ENCODE measurements around the gene TCF4.

Gene TCF4

DNA sequence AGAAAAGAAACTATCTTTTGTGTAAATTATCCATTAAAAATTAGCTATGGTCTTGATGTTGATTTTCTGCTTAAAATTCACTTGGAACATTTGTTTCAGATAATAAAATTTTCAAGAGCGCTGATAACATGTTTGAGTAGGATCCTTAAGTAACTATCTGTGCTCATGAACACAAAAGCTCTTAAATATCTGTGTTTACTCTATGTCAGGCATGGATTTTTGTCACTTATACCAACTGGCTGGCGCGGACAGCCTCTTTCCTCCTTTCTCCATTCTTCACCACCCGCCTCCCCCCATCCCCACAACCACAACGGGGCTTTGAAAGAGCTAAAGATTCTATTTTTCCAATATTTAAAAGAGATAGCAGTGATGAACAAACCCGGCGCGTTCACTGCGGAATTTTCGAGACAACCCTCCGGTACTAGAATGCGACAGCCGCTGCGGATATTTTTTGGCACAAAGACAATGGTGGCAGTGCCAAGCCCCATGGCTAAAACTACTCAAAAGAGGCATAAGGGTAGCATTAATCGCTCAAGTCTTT, 181.5 kb downstream of the TCF4 start:
- Histone ChIP-seq H3K27ac (ENCODE audit: low read depth, low read length) (no peak overlapping the region), H3K9ac (ENCODE audit: low read depth, low read length) (no peak overlapping the region), H3K36me3 (ENCODE audit: control insufficient read depth, insufficient read depth, low read length) (no peaks in the 10 kb centered on the region), H3K27me3 (ENCODE audit: control insufficient read depth, insufficient read depth, low read length) (no peaks in the 10 kb centered on the region), H3K4me3 (ENCODE audit: low read depth, low read length) (no peak overlapping the region), H3K4me1 (ENCODE audit: control insufficient read depth, insufficient read depth, low read length) (peaks cover 62% of the 10 kb centered on the region), H3K9me3 (ENCODE audit: control insufficient read depth, insufficient read depth, low read length) (no peaks in the 10 kb centered on the region)

DNA sequence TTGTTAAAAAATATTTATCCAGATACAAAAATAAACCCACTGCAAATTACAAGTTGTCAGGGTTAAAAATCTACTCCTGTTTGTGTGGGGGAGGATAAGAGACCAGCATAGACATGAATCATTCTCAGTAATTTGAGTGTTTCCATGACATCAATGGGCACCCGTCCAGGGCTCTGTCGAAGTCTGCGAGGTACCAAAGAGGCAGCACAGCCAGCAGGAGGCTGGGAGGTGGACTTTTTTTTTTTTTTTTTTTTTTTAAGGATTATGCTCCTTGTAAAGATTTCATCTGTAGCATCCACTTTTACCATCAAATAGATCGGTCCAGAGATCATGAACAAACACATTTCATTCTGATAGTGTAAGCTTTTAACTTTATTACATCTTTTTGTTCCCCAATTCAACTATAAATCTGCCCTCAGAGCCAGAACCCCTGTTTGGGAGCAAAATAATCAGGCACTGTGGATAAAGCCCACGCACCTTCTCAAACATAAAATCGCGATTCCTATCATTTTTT, 182.0 kb downstream of the TCF4 start:
- Histone ChIP-seq H3K4me1 (ENCODE audit: control insufficient read depth, insufficient read depth, low read length) (peaks cover 67% of the 10 kb centered on the region), H3K9ac (ENCODE audit: low read depth, low read length) (no peak overlapping the region), H3K9me3 (ENCODE audit: control insufficient read depth, insufficient read depth, low read length) (no peaks in the 10 kb centered on the region), H3K36me3 (ENCODE audit: control insufficient read depth, insufficient read depth, low read length) (no peaks in the 10 kb centered on the region), H3K4me3 (ENCODE audit: low read depth, low read length) (no peak overlapping the region), H3K27me3 (ENCODE audit: control insufficient read depth, insufficient read depth, low read length) (no peaks in the 10 kb centered on the region), H3K27ac (ENCODE audit: low read depth, low read length) (no peak overlapping the region)

DNA sequence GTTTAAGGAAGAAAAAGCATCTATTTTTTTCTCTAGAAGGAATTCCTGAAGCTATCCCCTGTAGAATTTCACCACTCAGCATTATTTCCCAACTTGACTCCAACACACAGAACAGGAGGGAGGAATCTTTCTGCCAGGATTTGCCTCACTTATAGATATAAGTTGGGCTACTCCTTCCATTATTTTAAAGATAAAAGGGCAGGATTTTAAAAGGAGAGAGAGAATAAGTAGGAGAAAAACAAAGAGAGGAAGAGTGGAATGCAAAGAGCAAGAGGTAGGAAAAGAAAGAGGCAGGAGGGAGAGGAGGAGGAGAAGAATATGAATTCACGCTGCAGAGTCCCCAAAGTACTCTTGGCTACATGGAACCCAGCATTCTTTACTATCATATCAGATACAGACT, 182.5 kb downstream of the TCF4 start:
- Histone ChIP-seq H3K4me3 (ENCODE audit: low read depth, low read length) (no peak overlapping the region), H3K9ac (ENCODE audit: low read depth, low read length) (no peak overlapping the region), H3K9me3 (ENCODE audit: control insufficient read depth, insufficient read depth, low read length) (no peaks in the 10 kb centered on the region), H3K27me3 (ENCODE audit: control insufficient read depth, insufficient read depth, low read length) (no peaks in the 10 kb centered on the region), H3K27ac (ENCODE audit: low read depth, low read length) (no peak overlapping the region), H3K4me1 (ENCODE audit: control insufficient read depth, insufficient read depth, low read length) (peaks cover 72% of the 10 kb centered on the region), H3K36me3 (ENCODE audit: control insufficient read depth, insufficient read depth, low read length) (no peaks in the 10 kb centered on the region)

DNA sequence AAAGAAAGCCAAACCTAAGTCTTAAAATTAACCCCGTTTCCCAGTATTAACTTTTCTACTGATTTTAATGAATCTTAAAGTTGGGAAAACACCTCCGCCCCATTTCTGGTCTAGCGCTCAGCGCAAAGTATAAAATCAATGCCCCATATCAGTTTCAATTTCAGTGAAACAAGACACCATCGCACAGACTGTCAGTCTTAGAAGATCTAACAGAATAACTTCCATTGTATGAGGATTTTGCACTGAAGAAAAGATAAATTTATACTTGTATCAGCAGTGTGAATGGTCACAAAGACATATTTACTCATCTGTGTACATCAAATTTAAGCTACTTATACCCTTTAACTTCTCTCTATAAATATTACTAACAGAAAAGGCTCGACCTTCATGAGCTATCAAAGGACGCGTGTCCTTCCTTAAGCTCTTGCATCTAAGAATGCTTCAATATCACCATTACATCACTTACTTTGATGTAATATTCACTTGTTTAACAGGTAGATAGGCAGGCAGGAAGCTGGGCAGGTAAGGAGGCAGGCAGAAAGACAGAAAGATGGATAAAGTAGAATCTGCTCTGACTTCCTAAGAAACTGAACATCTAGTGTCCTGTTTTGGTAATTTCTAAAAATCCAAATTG, 183.0 kb downstream of the TCF4 start:
- Histone ChIP-seq H3K4me1 (ENCODE audit: control insufficient read depth, insufficient read depth, low read length) (peaks cover 72% of the 10 kb centered on the region), H3K9me3 (ENCODE audit: control insufficient read depth, insufficient read depth, low read length) (no peaks in the 10 kb centered on the region), H3K27ac (ENCODE audit: low read depth, low read length) (no peak overlapping the region), H3K9ac (ENCODE audit: low read depth, low read length) (no peak overlapping the region), H3K36me3 (ENCODE audit: control insufficient read depth, insufficient read depth, low read length) (no peaks in the 10 kb centered on the region), H3K4me3 (ENCODE audit: low read depth, low read length) (no peak overlapping the region), H3K27me3 (ENCODE audit: control insufficient read depth, insufficient read depth, low read length) (no peaks in the 10 kb centered on the region)

DNA sequence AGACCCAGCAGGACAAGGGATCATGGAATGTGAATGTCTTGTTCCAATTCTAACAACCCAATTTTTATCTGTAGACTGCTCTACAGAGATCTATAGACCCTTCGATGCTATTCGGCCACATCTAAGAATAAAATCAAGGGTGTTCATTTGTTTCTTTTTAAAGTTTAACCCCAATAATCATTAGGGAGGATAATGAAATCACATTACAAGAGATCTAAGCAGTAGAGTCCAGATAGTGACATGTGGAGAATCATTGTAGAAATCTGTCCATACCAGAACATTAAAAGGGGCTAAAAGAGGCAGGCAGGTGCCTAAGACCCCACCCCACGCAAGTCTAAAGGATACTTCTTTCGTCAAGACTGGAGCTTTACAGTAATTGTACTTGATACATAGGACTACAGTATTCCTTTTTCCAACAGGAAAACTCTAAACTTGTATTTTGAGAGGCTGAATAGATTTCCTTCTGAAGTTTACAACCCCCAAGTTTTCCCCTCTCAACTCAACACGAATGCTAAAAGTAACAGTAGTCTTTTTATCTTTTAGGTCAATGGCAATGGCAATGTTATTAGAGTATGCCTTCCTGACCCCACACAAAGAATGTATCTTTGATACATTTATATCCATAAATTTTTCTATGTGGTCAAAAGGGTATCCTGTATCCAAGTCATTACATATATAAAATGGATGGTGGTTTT, 183.7 kb downstream of the TCF4 start:
- Histone ChIP-seq H3K9me3 (ENCODE audit: control insufficient read depth, insufficient read depth, low read length) (no peaks in the 10 kb centered on the region), H3K27me3 (ENCODE audit: control insufficient read depth, insufficient read depth, low read length) (no peaks in the 10 kb centered on the region), H3K4me1 (ENCODE audit: control insufficient read depth, insufficient read depth, low read length) (peaks cover 70% of the 10 kb centered on the region), H3K27ac (ENCODE audit: low read depth, low read length) (no peak overlapping the region), H3K4me3 (ENCODE audit: low read depth, low read length) (no peak overlapping the region), H3K9ac (ENCODE audit: low read depth, low read length) (no peak overlapping the region), H3K36me3 (ENCODE audit: control insufficient read depth, insufficient read depth, low read length) (no peaks in the 10 kb centered on the region)

DNA sequence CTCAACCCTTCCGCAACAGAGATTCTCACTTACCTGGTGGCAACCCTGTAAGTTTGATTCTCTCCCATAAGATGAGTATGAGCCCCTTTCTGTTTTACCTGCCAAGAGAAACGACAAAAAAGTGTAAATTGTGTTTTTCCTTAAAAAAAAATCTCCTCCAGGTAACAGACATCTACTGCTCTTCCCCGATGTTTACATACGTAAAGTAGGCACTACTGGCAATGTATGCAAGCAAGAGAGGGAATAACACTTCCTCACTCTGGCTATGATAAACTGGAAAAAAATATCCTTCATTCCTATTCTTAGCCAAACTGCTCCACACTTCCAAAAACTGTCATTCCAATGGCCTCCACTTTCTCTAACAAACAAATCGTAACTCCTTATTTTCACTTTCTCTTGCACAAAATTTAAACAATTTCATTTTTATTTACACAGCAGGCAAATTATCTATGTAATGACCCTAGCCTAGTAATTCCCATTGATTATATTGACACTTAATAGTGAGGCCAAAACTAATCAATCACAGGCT, 184.5 kb downstream of the TCF4 start:
- Histone ChIP-seq H3K27ac (ENCODE audit: low read depth, low read length) (peak overlapping the region; percentile 56), H3K27me3 (ENCODE audit: control insufficient read depth, insufficient read depth, low read length) (no peaks in the 10 kb centered on the region), H3K9me3 (ENCODE audit: control insufficient read depth, insufficient read depth, low read length) (no peaks in the 10 kb centered on the region), H3K4me1 (ENCODE audit: control insufficient read depth, insufficient read depth, low read length) (peaks cover 70% of the 10 kb centered on the region), H3K4me3 (ENCODE audit: low read depth, low read length) (no peak overlapping the region), H3K9ac (ENCODE audit: low read depth, low read length) (no peak overlapping the region), H3K36me3 (ENCODE audit: control insufficient read depth, insufficient read depth, low read length) (no peaks in the 10 kb centered on the region)

DNA sequence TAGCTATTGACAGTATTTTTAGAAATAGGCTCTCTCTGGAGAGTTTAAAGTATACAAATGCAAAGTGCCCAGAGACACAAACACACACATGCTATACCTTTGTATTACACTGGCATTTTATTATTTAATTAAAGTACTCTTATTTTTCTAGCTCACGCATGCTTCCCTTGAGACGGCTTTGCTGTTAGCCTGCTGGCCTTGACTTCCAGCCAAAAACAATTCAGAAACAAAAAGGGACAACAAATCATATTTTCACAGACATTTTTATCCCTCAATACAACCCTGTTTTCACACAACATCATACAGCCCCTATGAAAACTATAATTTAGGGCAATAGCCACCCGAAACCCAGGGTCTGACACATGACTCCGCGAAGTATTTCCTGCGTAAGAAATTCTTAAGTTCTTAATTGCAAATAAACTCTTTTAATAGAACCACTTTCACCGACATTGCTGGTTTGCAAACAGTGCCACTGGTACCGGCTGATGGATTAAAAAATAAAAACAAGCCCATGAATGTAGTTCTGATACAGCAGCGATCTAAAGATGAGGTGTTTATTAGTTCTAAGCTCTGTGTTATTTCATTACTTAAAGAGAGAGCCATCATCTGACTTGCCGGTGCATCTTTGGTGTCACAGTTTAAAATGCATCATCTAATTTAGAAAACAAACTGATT, 185.1 kb downstream of the TCF4 start:
- H3K4me3 ChIP-seq (ENCODE audit: low read depth, low read length) = no peak overlapping the region
- H3K9me3 ChIP-seq (ENCODE audit: control insufficient read depth, insufficient read depth, low read length) = no peaks in the 10 kb centered on the region
- H3K36me3 ChIP-seq (ENCODE audit: control insufficient read depth, insufficient read depth, low read length) = no peaks in the 10 kb centered on the region
- H3K27me3 ChIP-seq (ENCODE audit: control insufficient read depth, insufficient read depth, low read length) = no peaks in the 10 kb centered on the region
- H3K9ac ChIP-seq (ENCODE audit: low read depth, low read length) = no peak overlapping the region
- peaks cover 72% of the 10 kb centered on the region for H3K4me1 ChIP-seq (ENCODE audit: control insufficient read depth, insufficient read depth, low read length)
- peak overlapping the region; percentile 56 for H3K27ac ChIP-seq (ENCODE audit: low read depth, low read length)

DNA sequence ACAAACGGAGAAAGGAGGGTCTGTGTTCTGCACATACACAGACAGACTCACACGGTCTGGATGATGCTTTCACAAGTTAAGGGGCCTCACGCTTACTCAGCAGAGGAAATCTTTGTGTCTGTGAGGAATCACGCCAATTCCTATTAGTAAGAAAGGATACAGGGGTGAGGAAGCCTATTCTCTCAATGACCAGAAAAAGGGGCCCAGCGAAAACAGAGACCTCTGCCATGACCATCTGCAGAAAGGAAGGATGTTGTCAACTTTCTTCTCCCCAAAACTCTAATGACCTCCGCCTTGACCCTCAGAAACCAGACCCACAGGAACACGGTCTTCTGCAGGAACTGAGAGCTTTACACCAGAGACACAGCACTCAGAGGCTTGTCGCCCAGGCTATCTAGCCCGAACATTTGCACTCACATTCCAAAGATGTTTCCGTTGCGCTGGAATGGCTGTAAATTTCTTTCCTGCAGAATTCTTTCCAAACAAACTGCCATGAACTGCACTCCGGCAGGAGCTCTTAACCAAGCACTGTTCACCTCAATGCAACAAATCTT, 186.3 kb downstream of the TCF4 start:
- no peaks in the 10 kb centered on the region for H3K27me3 ChIP-seq (ENCODE audit: control insufficient read depth, insufficient read depth, low read length)
- H3K27ac ChIP-seq (ENCODE audit: low read depth, low read length) = peak overlapping the region; percentile 74
- H3K4me1 ChIP-seq (ENCODE audit: control insufficient read depth, insufficient read depth, low read length) = peaks cover 79% of the 10 kb centered on the region
- H3K9me3 ChIP-seq (ENCODE audit: control insufficient read depth, insufficient read depth, low read length) = no peaks in the 10 kb centered on the region
- peak overlapping the region; percentile 29; the same call in 1 of the 2 replicates for H3K9ac ChIP-seq (ENCODE audit: low read depth, low read length)
- H3K4me3 ChIP-seq (ENCODE audit: low read depth, low read length) = peak overlapping the region; percentile 41; the same call in 1 of the 2 replicates
- H3K36me3 ChIP-seq (ENCODE audit: control insufficient read depth, insufficient read depth, low read length) = no peaks in the 10 kb centered on the region

DNA sequence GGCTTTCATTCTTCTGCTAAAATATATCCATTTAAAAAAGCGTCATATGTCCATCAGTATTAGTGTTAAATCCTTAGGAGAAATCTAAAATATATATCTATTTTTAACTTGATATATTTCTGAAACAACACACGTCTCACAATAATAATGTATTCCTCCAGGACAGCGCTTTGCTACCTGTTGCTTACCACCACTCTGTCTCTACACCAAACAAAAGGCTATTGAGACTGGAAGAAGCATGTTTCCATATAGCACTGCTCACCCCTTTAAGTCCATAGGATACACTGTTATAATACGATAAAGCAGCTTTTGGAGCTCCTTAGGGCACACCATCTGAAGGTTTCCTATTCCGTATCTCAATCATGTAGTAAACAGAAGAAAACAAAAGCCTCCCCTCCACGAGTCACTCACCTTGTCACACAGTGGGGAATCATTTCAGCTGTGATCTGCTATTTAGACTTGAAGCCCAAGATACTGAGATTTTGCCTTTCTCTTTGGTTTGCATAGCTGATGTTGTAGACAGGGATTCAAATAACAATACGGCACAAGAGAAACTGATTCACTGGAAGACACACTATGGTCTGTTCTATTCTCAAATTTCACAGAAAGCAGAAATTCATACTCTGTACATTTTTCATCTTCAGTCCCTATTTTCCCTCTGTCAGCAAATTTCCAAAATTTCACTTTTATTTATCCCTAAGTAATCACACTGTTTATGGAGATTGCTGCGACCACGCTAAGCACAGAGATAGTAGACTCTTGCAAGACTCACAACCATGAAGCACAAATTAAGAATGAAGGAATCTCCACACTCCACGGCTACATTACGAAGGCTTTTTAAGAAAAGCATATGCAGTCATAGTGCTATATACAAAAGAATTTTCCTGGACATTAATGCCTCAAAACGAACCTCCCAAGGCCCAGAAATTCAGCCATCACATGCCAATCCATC, 187.1 kb downstream of the TCF4 start:
- Histone ChIP-seq H3K27ac (ENCODE audit: low read depth, low read length) (peak overlapping the region; percentile 74), H3K4me3 (ENCODE audit: low read depth, low read length) (peak overlapping the region; percentile 41; the same call in 1 of the 2 replicates)

DNA sequence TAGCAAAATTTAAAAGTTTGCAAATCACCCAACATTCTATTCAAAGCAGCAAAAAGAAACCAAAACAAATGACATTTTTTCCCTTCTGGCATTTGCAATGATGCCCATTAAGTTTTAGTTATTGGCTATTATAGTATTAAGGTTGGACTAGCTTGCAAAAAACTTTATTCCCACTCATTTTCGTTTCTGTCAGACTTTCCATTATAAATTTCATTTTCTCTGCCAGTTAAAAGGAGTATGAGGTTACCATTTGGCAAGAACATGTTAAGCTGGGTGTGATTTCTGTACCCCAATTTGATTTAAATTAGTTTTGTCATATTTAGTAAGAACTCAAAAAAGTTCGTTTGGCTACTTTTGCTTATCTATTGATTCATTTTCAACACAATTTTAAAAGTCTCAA, 187.9 kb downstream of the TCF4 start:
- no peak overlapping the region for H3K4me3 ChIP-seq (ENCODE audit: low read depth, low read length)
- H3K36me3 ChIP-seq (ENCODE audit: control insufficient read depth, insufficient read depth, low read length) = no peaks in the 10 kb centered on the region
- H3K27ac ChIP-seq (ENCODE audit: low read depth, low read length) = no peak overlapping the region
- H3K4me1 ChIP-seq (ENCODE audit: control insufficient read depth, insufficient read depth, low read length) = peaks cover 67% of the 10 kb centered on the region
- no peaks in the 10 kb centered on the region for H3K9me3 ChIP-seq (ENCODE audit: control insufficient read depth, insufficient read depth, low read length)
- no peaks in the 10 kb centered on the region for H3K27me3 ChIP-seq (ENCODE audit: control insufficient read depth, insufficient read depth, low read length)
- H3K9ac ChIP-seq (ENCODE audit: low read depth, low read length) = no peak overlapping the region

More for the DNA sequence above, 187.1 kb downstream of the TCF4 start:
- H3K27me3 ChIP-seq (ENCODE audit: control insufficient read depth, insufficient read depth, low read length) = no peaks in the 10 kb centered on the region
- H3K9ac ChIP-seq (ENCODE audit: low read depth, low read length) = no peak overlapping the region; the same call in 1 of the 2 replicates
- H3K9me3 ChIP-seq (ENCODE audit: control insufficient read depth, insufficient read depth, low read length) = no peaks in the 10 kb centered on the region
- no peaks in the 10 kb centered on the region for H3K36me3 ChIP-seq (ENCODE audit: control insufficient read depth, insufficient read depth, low read length)
- peaks cover 75% of the 10 kb centered on the region for H3K4me1 ChIP-seq (ENCODE audit: control insufficient read depth, insufficient read depth, low read length)
